DMS153 (cell line): ENCODE results near the gene CUL1.

ENCODE experiments used
- DNase-seq: peaks from one replicate; lab custom pipeline; 2025; lab: John Stamatoyannopoulos, UW

Gene CUL1

GRCh38 chr7:148698397-148699023, at the start of gene CUL1:
CUL1 (plus strand) TSS chr7:148698903; CDS start chr7:148730123, 31,220 bp downstream.
- peak; percentile 58 for DNase-seq

- no peak for DNase-seq
These were observed 48.4 kb upstream of the CUL1 start for GRCh38 chr7:148650232-148650858.

- DNase-seq, result no peak
These were observed 45.9 kb upstream of the CUL1 start for GRCh38 chr7:148652773-148653172.

GRCh38 chr7:148657929-148658328, 40.8 kb upstream of the CUL1 start:
- DNase-seq, result no peak

- DNase-seq, result no peak
These were observed 37.2 kb upstream of the CUL1 start for GRCh38 chr7:148661471-148661870.

GRCh38 chr7:148662646-148663045, 36.1 kb upstream of the CUL1 start:
- no peak for DNase-seq

GRCh38 chr7:148664324-148664723, 34.4 kb upstream of the CUL1 start:
- no peak for DNase-seq

GRCh38 chr7:148665221-148665620, 33.5 kb upstream of the CUL1 start:
- DNase-seq, result no peak

- no peak for DNase-seq
These were observed 28.8 kb upstream of the CUL1 start for GRCh38 chr7:148669927-148670326.

- no peak for DNase-seq
These were observed 28.3 kb upstream of the CUL1 start for GRCh38 chr7:148670374-148670773.

GRCh38 chr7:148670807-148671206, 27.9 kb upstream of the CUL1 start:
- no peak for DNase-seq

GRCh38 chr7:148672041-148672440, 26.7 kb upstream of the CUL1 start:
- DNase-seq, result no peak

- no peak for DNase-seq
These were observed 24.0 kb upstream of the CUL1 start for GRCh38 chr7:148674689-148675088.

GRCh38 chr7:148676291-148676690, 22.4 kb upstream of the CUL1 start:
- no peak for DNase-seq

GRCh38 chr7:148681821-148682220, 16.9 kb upstream of the CUL1 start:
- no peak for DNase-seq

GRCh38 chr7:148684289-148684830, 14.3 kb upstream of the CUL1 start:
- no peak for DNase-seq

GRCh38 chr7:148686312-148686937, 12.3 kb upstream of the CUL1 start:
- DNase-seq, result no peak

- no peak for DNase-seq
These were observed 11.1 kb upstream of the CUL1 start for GRCh38 chr7:148687555-148687954.

GRCh38 chr7:148688526-148688925, 10.2 kb upstream of the CUL1 start:
- no peak for DNase-seq

- no peak for DNase-seq
These were observed 5.1 kb upstream of the CUL1 start for GRCh38 chr7:148693651-148694050.

GRCh38 chr7:148694631-148695030, 4.1 kb upstream of the CUL1 start:
- DNase-seq, result no peak

- DNase-seq, result no peak
These were observed 2.8 kb upstream of the CUL1 start for GRCh38 chr7:148695953-148696352.

- DNase-seq, result no peak
These were observed 1.9 kb upstream of the CUL1 start for GRCh38 chr7:148696787-148697186.
